Osteoblast (primary cell): ENCODE data around the gene UST. TPM values are rescaled to one million over a fixed set of nuclear protein-coding genes. Genes with fewer than 3 reads are reported as not detected.

Experiments used
- DNase-seq: peaks from one replicate; pipeline ENCODE4 v3.0.0; 2011; ENCODE audit warnings: low spot score, mixed read lengths; ENCODE audit not compliant: insufficient read length; ENCODE audit errors: missing footprints
- H2AFZ ChIP-seq: 2 replicates; pipeline ENCODE4 v1.6.0; 2011; ENCODE audit warnings: mild to moderate bottlenecking, low read length
- H3K27ac ChIP-seq: 2 replicates; pipeline ENCODE4 v1.5.1; 2011; ENCODE audit warnings: mild to moderate bottlenecking, low read depth, low read length, moderate library complexity
- H3K27me3 ChIP-seq: 2 replicates; pipeline ENCODE4 v1.6.0; 2012; ENCODE audit warnings: mild to moderate bottlenecking, control low read depth, inconsistent platforms, low read length, moderate library complexity; ENCODE audit not compliant: insufficient read depth
- H3K36me3 ChIP-seq: 2 replicates; pipeline ENCODE4 v1.5.1; 2011; ENCODE audit warnings: mild to moderate bottlenecking, low read length, control low read depth, moderate library complexity; ENCODE audit not compliant: insufficient read depth
- H3K4me1 ChIP-seq: 2 replicates; pipeline ENCODE4 v1.5.1; 2011; ENCODE audit warnings: mild to moderate bottlenecking, low read length, control low read depth, moderate library complexity; ENCODE audit not compliant: insufficient read depth
- H3K4me2 ChIP-seq: 2 replicates; pipeline ENCODE4 v1.6.0; 2011; ENCODE audit warnings: mild to moderate bottlenecking, low read length; ENCODE audit not compliant: insufficient read depth
- H3K4me3 ChIP-seq: fragments of 200-600 bp; sonication (generic); 3 replicates; pipeline ENCODE4 v1.5.1; 2012; ENCODE audit warnings: mild to moderate bottlenecking, low read length, inconsistent platforms; ENCODE audit not compliant: insufficient read depth
- H3K79me2 ChIP-seq: 2 replicates; pipeline ENCODE4 v1.6.0; 2012; ENCODE audit warnings: mild to moderate bottlenecking, low read length, control low read depth, inconsistent platforms; ENCODE audit not compliant: insufficient read depth
- H3K9me3 ChIP-seq: 2 replicates; pipeline ENCODE4 v1.5.1; 2011; ENCODE audit warnings: low read depth, low read length, control low read depth
- H4K20me1 ChIP-seq: 2 replicates; pipeline ENCODE4 v1.6.0; 2012; ENCODE audit warnings: mild to moderate bottlenecking, low read length, control low read depth; ENCODE audit not compliant: insufficient read depth
- CTCF ChIP-seq: IDR thresholded peaks from 2 replicates; pipeline ENCODE4 v1.5.1; 2011; ENCODE audit warnings: mild to moderate bottlenecking, low read depth, low read length, moderate library complexity; ENCODE audit errors: extremely low read depth
- total RNA-seq: library from RNA; depleted of rRNA; stranded (reverse); fragments of >200 nt; gene quantifications from 2 replicates; pipeline ENCODE4 v1.2.3, GENCODE V29; 2012

UST gene
- total RNA-seq, 1 donor, result 18.1 TPM

- no peak for DNase-seq
- no peaks in the 10 kb centered on the region for H3K9me3 ChIP-seq
- no peaks in the 10 kb centered on the region for H3K36me3 ChIP-seq
- no peak overlapping the region for H2AFZ ChIP-seq
- no peak overlapping the region for H3K27ac ChIP-seq
- H3K79me2 ChIP-seq, result no peaks in the 10 kb centered on the region
- H3K4me2 ChIP-seq, result no peak overlapping the region
- peaks cover 3% of the 10 kb centered on the region for H3K4me1 ChIP-seq
- TF ChIP-seq CTCF, result no peak
- H3K27me3 ChIP-seq, result peaks cover 3% of the 10 kb centered on the region
- no peak overlapping the region for H3K4me3 ChIP-seq
- H4K20me1 ChIP-seq, result no peaks in the 10 kb centered on the region
These were observed 341.5 kb downstream of the UST start for GRCh38 chr6:149088361-149088760.

GRCh38 chr6:149089510-149089909 is 342.7 kb downstream of the UST start:
- Histone ChIP-seq H3K9me3 (no peaks in the 10 kb centered on the region), H3K4me1 (peaks cover 14% of the 10 kb centered on the region), H3K4me3 (no peak overlapping the region), H3K27me3 (peaks cover 3% of the 10 kb centered on the region), H3K4me2 (no peak overlapping the region), H3K79me2 (no peaks in the 10 kb centered on the region), H4K20me1 (no peaks in the 10 kb centered on the region), H3K27ac (no peak overlapping the region), H3K36me3 (no peaks in the 10 kb centered on the region), H2AFZ (no peak overlapping the region)
- TF ChIP-seq CTCF, result no peak
- DNase-seq, result no peak

GRCh38 chr6:149090937-149091336 is 344.1 kb downstream of the UST start:
- Histone ChIP-seq H3K4me1 (peaks cover 25% of the 10 kb centered on the region), H4K20me1 (no peaks in the 10 kb centered on the region), H3K9me3 (no peaks in the 10 kb centered on the region), H3K79me2 (no peaks in the 10 kb centered on the region), H2AFZ (no peak overlapping the region), H3K4me2 (no peak overlapping the region), H3K27me3 (no peaks in the 10 kb centered on the region), H3K4me3 (no peak overlapping the region), H3K27ac (no peak overlapping the region), H3K36me3 (no peaks in the 10 kb centered on the region)
- no peak for TF ChIP-seq CTCF
- no peak for DNase-seq

GRCh38 chr6:149093643-149094042 is 346.8 kb downstream of the UST start:
- H2AFZ ChIP-seq, result no peak overlapping the region
- H3K4me2 ChIP-seq, result peak overlapping the region; percentile 49
- no peaks in the 10 kb centered on the region for H3K79me2 ChIP-seq
- DNase-seq, result peak; percentile 21
- H4K20me1 ChIP-seq, result no peaks in the 10 kb centered on the region
- no peaks in the 10 kb centered on the region for H3K9me3 ChIP-seq
- no peak overlapping the region for H3K27ac ChIP-seq
- no peaks in the 10 kb centered on the region for H3K27me3 ChIP-seq
- H3K4me1 ChIP-seq, result peaks cover 25% of the 10 kb centered on the region
- H3K36me3 ChIP-seq, result no peaks in the 10 kb centered on the region
- H3K4me3 ChIP-seq, result no peak overlapping the region
- TF ChIP-seq CTCF, result no peak
